PC-9 (cell line): ENCODE data around the gene GFRA1. TPM values are rescaled to one million over a fixed set of nuclear protein-coding genes. Genes with fewer than 3 reads are reported as not detected.

ENCODE experiments used
- BruUV-seq: library from RNA; stranded (reverse); fragments of 400-500 nt; replicated peaks from 2 replicates; lab custom pipeline; 2021; lab: Mats Ljungman, UMichigan
- CTCF ChIA-PET: fragments of 300-600 bp; sonication (Branson Sonifier 250); formaldehyde crosslinking; loops from one replicate; lab custom pipeline; 2022; ENCODE audit warnings: antibody characterized with exemption; lab: Charles Lee
- POLR2A ChIA-PET: fragments of 300-600 bp; sonication (Branson Sonifier 250); formaldehyde crosslinking; loops from one replicate; lab custom pipeline; 2022; ENCODE audit warnings: antibody characterized with exemption; ENCODE audit not compliant: unreplicated experiment; lab: Charles Lee
- DNase-seq, 2 experiments: peaks; one replicate each; pipeline versions ENCODE4 v3.0.0 to v3.0.0-alpha.2; 2015 to 2022; ENCODE audit warnings: mixed read lengths in 1 of 2
- H2AFZ ChIP-seq: fragments of 200-600 bp; sonication (generic); 2 replicates; pipeline ENCODE4 v1.8.1; 2017; ENCODE audit warnings: antibody characterized with exemption
- H3F3A ChIP-seq: fragments of 200-600 bp; sonication (generic); 2 replicates; pipeline ENCODE4 v1.8.1; 2017; ENCODE audit warnings: antibody characterized with exemption, mild to moderate bottlenecking, low read depth; ENCODE audit not compliant: insufficient read depth
- H3K27ac ChIP-seq: fragments of 200-600 bp; sonication (generic); 2 replicates; pipeline ENCODE4 v1.6.1; 2016; ENCODE audit warnings: mixed run types
- H3K27me3 ChIP-seq: fragments of 200-600 bp; sonication (generic); 2 replicates; pipeline ENCODE4 v1.6.1; 2016; ENCODE audit warnings: low read depth, mixed run types; ENCODE audit not compliant: insufficient read depth
- H3K36me3 ChIP-seq: fragments of 200-600 bp; sonication (generic); 2 replicates; pipeline ENCODE4 v1.6.1; 2016; ENCODE audit warnings: low read depth, mixed run types
- H3K4me1 ChIP-seq: fragments of 200-600 bp; sonication (generic); replicated peaks from 2 replicates; pipeline ENCODE4 v1.6.1; 2016; ENCODE audit warnings: mixed run types; ENCODE audit not compliant: insufficient read depth
- H3K4me2 ChIP-seq: fragments of 200-600 bp; sonication (generic); 2 replicates; pipeline ENCODE4 v1.6.1; 2017; ENCODE audit warnings: mixed run types
- H3K4me3 ChIP-seq: fragments of 200-600 bp; sonication (generic); 2 replicates; pipeline ENCODE4 v1.6.1; 2016; ENCODE audit warnings: mixed run types
- H3K79me2 ChIP-seq: fragments of 200-600 bp; sonication (generic); 2 replicates; pipeline ENCODE4 v1.6.1; 2017; ENCODE audit warnings: low read depth, mixed run types
- H3K9me2 ChIP-seq: fragments of 200-600 bp; sonication (generic); 2 replicates; pipeline ENCODE4 v1.8.1; 2017; ENCODE audit warnings: mild to moderate bottlenecking; ENCODE audit not compliant: insufficient read depth
- H3K9me3 ChIP-seq: fragments of 200-600 bp; sonication (generic); 2 replicates; pipeline ENCODE4 v1.8.1; 2016; ENCODE audit warnings: low read depth; ENCODE audit not compliant: insufficient read depth
- H4K20me1 ChIP-seq: fragments of 200-600 bp; sonication (generic); 2 replicates; pipeline ENCODE4 v1.8.1; 2017; ENCODE audit not compliant: insufficient read depth
- CTCF ChIP-seq: fragments of 200-600 bp; sonication (generic); conservative IDR thresholded peaks from 2 replicates; pipeline ENCODE4 v1.6.1; 2017; ENCODE audit warnings: mixed run types, antibody characterized with exemption, mild to moderate bottlenecking, moderate library complexity
- EZH2 ChIP-seq: fragments of 200-600 bp; sonication (generic); IDR thresholded peaks from 2 replicates; pipeline ENCODE4 v1.8.0; 2017; ENCODE audit warnings: antibody characterized with exemption, low read depth
- intact Hi-C: fragments of 100-400 bp; cut with micrococcal nuclease; formaldehyde crosslinking; loops from one replicate; pipeline ENCODE4 v1.10.0; 2022; ENCODE audit not compliant: unreplicated experiment
- total RNA-seq: library from RNA; stranded (reverse); gene quantifications from 2 replicates; pipeline ENCODE4 v1.2.3, GENCODE V29; 2021

The GFRA1 gene
- total RNA-seq, 1 experiment from 2014 or later, result 0.11 TPM

- no peaks in the 10 kb centered on the region for H3K36me3 ChIP-seq
- H3K4me1 ChIP-seq, result no peaks in the 10 kb centered on the region
- POLR2A ChIA-PET, result no interaction called here
- BruUV-seq, result no TSS peak
- no peak overlapping the region for H3K4me2 ChIP-seq
- intact Hi-C loops, result no loop called here
- H3K27me3 ChIP-seq, result peaks cover 7% of the 10 kb centered on the region; the same call in 1 of the 2 replicates
- no peaks in the 10 kb centered on the region for H3K79me2 ChIP-seq
- no peak for DNase-seq
- H4K20me1 ChIP-seq, result no peaks in the 10 kb centered on the region
- no peaks in the 10 kb centered on the region for H3K9me2 ChIP-seq
- H3K4me3 ChIP-seq, result no peak overlapping the region
- CTCF ChIA-PET, result no interaction called here
- TF ChIP-seq EZH2 (no peak), CTCF (no peak)
- H2AFZ ChIP-seq, result no peak overlapping the region
- no peaks in the 10 kb centered on the region for H3K9me3 ChIP-seq
- no peaks in the 10 kb centered on the region for H3F3A ChIP-seq
- no peak overlapping the region for H3K27ac ChIP-seq
Measured at GRCh38 chr10:116073510-116073909, 199.5 kb downstream of the GFRA1 start.

- TF ChIP-seq EZH2, result no peak
- no peak for TF ChIP-seq CTCF
- H3K9me2 ChIP-seq, result no peaks in the 10 kb centered on the region
- H3K27ac ChIP-seq, result no peak overlapping the region
- no peak for DNase-seq
- H2AFZ ChIP-seq, result no peak overlapping the region
- no peaks in the 10 kb centered on the region for H3K4me1 ChIP-seq
- ChIA-PET CTCF (no interaction called here), POLR2A (no interaction called here)
- no peaks in the 10 kb centered on the region for H3K36me3 ChIP-seq
- H4K20me1 ChIP-seq, result no peaks in the 10 kb centered on the region
- intact Hi-C loops, result no loop called here
- no peak overlapping the region for H3K4me3 ChIP-seq
- H3K4me2 ChIP-seq, result no peak overlapping the region
- no TSS peak for BruUV-seq
- H3F3A ChIP-seq, result no peaks in the 10 kb centered on the region
- H3K79me2 ChIP-seq, result no peaks in the 10 kb centered on the region
- H3K27me3 ChIP-seq, result peaks cover 7% of the 10 kb centered on the region; the same call in 1 of the 2 replicates
- no peaks in the 10 kb centered on the region for H3K9me3 ChIP-seq
Measured at GRCh38 chr10:116073001-116073400, 200.0 kb downstream of the GFRA1 start.

GRCh38 chr10:116071453-116072148 lies 201.4 kb downstream of the GFRA1 start:
- Histone ChIP-seq H4K20me1 (no peaks in the 10 kb centered on the region), H3K9me2 (no peaks in the 10 kb centered on the region), H3K79me2 (no peaks in the 10 kb centered on the region), H3K4me3 (no peak overlapping the region), H2AFZ (no peak overlapping the region), H3F3A (no peaks in the 10 kb centered on the region), H3K27ac (no peak overlapping the region), H3K4me1 (no peaks in the 10 kb centered on the region), H3K4me2 (no peak overlapping the region), H3K27me3 (peaks cover 7% of the 10 kb centered on the region; the same call in 1 of the 2 replicates), H3K36me3 (no peaks in the 10 kb centered on the region), H3K9me3 (no peaks in the 10 kb centered on the region)
- ChIA-PET POLR2A (no interaction called here), CTCF (no interaction called here)
- DNase-seq, result no peak
- TF ChIP-seq EZH2 (no peak), CTCF (no peak)
- intact Hi-C loops, result no loop called here
- BruUV-seq, result no TSS peak
